Activated T-helper 9 cell treated with anti-CD3 and anti-CD28 coated beads, Interleukin-2, amount 50 U/mL, for 16 hours (primary cell): ENCODE data around the gene ZNF646.

Source experiments
- DNase-seq: peaks from one replicate; pipeline ENCODE4 v3.0.0-alpha.2; 2020; ENCODE audit warnings: low read depth

Gene ZNF646

DNA sequence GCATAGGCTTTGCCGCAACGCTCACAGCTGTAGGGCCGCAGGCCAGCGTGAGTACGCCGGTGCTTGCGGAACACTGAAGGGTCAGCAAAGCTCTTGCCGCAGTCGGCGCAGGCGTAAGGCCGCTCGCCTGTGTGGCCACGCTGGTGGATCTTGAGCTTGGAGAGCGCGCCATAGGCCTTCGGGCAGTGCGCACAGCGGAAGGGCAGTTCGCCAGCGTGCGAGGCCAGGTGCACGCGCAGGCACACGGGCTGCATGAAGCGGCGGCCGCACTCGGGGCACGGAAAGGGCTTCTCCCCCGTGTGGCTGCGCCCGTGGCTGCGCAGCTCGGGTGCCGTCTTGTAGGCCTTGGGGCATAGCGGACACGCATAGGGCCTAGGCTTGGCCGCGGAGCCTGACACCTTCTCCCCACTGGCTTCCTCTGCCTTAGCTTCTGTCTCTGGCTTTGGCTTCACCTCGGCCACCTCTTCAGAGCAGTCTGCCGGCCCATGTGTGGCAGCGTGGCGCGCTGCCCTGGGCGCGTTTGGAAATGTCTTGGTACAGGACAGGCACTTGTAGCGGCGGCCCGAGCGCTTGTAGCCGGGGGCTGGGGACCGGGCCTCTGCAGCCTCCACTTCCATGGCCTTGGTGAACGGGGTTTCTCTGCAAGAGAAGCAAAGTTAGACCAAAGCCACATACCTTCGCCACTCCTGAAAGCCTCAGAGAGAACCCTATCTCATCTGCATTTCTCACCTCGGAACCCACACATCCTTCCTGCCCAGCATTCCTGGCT, 10.2 kb upstream of the ZNF646 start:
- DNase-seq, result no peak

DNA sequence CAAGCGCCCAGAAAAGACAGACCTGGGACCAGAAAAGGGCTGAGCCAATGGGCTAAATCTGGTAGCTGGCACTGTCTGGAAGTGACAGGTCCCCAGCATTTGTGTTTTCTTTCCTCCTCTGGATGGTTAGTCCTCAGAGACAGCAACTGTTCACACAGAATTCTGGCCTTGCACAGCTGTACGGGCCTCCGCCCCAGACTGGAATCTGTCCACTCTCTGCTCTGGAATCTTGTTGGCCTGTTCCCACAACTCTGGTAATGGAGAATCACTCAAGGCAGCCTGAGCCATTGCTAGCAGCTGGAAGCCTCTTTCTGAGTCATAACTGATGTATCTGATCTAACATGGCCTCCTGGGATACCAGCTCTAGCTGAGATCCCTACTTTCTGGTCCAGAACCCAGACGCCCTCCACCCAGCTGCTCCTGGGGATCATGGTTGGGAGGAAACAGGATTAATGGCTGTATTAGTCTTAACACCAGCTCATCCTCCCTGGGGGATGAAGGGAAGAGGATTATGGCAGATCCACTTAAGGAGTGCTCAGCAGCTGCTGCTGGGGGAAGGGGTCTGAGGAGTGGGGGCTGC, 9.2 kb upstream of the ZNF646 start:
- DNase-seq, result no peak

GRCh38 chr16:31067342-31067741, 6.9 kb upstream of the ZNF646 start:
- DNase-seq, result no peak

DNA sequence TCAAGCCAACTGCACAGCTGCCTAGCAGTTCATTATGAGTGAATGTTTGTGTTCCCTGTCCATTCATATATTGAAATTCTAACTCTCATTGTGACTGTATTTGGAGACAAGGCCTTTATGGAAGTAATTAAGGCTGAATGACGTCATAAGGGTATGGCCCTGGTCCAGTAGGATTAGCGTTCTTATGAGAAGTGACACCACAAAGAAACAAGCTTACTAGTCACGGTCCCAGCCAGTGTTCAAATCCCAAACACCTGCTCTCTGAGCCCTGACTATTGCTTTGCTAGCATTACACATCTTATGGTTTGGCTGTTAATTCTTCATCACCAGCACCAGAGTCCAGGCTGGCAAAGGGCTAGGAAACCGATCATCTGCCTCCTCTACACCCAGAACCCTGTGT, 2.4 kb upstream of the ZNF646 start:
- no peak for DNase-seq

- no peak for DNase-seq
Observed at GRCh38 chr16:31072540-31073141, 1.6 kb upstream of the ZNF646 start.

- peak; percentile 80 for DNase-seq
Observed at GRCh38 chr16:31073142-31073969, 866 bp upstream of the ZNF646 start.

DNA sequence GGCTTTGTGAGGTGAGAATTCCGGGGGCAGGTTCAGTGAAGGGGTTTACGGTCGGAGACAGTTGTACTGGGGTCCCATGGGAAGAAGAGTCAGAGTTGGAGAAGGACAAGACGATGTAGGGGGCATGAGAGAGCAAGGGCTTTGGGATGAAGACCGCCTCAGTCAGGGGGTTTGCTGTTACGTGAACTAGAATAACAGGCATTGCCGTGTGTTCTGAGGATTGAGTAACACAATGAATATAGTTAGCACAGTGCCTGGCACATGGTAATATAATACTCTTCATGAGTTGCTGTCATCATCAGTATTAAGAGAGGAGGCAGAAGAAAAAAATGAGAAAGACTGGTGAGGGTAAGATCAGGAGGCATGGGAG, 577 bp downstream of the ZNF646 start:
- DNase-seq, result no peak

DNA sequence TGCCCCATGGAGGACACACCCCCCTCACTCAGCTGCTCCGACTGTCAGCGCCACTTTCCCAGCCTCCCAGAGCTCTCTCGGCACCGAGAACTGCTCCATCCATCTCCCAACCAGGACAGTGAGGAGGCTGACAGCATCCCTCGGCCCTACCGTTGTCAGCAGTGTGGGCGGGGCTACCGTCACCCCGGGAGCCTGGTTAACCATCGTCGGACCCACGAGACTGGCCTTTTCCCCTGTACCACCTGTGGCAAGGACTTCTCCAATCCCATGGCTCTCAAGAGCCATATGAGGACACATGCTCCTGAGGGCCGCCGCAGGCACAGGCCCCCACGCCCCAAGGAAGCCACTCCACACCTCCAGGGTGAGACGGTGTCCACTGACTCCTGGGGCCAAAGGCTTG, 2.1 kb downstream of the ZNF646 start:
- no peak for DNase-seq

- DNase-seq, result no peak
Observed at GRCh38 chr16:31077024-31077423, 2.8 kb downstream of the ZNF646 start.

- no peak for DNase-seq
Observed at GRCh38 chr16:31077592-31078396, 3.6 kb downstream of the ZNF646 start.

GRCh38 chr16:31078597-31079341, 4.5 kb downstream of the ZNF646 start:
- no peak for DNase-seq

DNA sequence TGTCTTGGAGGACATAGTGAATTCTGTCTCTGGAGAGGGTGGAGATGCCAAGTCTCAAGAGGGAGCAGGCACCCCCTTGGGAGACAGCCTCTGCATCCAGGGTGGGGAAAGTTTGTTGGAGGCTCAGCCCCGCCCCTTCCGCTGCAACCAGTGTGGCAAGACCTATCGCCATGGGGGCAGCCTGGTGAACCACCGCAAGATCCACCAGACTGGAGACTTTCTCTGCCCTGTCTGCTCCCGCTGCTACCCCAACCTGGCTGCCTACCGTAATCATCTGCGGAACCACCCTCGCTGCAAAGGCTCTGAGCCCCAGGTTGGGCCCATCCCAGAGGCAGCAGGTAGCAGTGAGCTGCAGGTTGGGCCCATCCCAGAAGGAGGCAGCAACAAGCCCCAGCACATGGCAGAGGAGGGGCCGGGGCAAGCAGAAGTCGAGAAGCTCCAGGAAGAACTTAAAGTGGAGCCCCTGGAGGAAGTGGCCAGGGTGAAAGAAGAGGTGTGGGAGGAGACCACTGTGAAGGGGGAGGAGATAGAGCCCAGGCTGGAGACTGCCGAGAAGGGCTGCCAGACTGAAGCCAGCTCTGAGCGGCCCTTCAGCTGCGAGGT, 5.2 kb downstream of the ZNF646 start:
- no peak for DNase-seq

- no peak for DNase-seq
Observed at GRCh38 chr16:31080035-31080629, 5.9 kb downstream of the ZNF646 start.

DNA sequence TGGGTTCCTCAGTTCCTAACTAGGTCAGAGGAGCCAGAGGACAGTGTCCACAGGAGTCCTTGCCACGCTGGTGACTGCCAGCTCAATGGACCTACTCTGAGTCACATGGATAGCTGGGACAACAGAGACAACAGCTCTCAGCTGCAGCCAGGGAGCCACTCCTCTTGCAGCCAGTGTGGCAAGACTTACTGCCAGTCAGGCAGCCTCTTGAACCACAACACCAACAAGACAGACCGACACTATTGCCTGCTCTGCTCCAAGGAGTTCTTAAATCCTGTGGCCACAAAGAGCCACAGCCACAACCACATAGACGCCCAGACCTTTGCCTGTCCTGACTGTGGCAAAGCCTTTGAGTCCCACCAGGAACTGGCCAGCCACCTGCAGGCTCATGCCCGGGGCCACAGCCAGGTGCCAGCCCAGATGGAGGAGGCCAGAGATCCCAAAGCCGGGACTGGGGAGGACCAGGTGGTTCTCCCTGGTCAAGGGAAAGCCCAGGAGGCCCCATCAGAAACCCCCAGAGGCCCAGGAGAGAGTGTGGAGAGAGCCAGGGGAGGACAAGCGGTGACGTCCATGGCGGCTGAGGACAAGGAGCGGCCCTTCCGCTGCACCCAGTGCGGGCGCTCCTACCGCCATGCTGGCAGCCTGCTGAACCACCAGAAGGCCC, 6.7 kb downstream of the ZNF646 start:
- no peak for DNase-seq

- DNase-seq, result no peak
Observed at GRCh38 chr16:31081428-31082351, 7.5 kb downstream of the ZNF646 start.

DNA sequence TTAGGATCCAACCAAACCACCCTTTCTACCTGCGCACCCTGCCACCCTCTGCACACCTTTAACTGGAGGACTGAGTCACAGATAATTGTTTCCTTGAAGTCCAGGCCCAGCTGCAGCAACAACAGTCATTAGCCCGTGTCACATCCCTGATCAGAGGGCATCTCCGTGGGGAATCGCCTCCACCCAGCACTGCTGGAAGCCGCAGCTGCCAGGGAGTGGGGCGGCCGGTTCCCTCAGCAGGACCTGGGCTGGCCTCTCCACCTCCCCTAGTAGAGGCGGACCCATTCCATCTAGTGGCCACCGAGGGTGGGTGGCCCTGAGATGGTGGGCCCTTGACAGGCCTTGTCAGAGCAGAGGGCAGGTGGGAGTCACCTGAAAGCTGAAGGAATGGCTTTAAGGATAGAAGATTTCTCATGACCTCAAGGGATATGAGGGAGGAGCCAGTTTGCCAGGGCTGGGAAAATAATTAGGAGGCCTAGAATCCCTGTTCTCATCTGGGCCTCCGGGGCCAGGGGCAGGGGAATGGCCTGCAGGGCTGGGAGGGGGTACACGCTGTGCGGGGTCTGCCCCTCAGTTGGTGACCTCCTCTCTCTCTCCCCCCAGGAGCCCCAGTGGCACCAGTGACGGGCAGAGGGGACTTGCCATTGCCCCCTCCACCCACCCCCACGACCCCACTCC, 8.3 kb downstream of the ZNF646 start:
- no peak for DNase-seq

- DNase-seq, result no peak
Observed at GRCh38 chr16:31083081-31083480, 8.9 kb downstream of the ZNF646 start.

GRCh38 chr16:31083556-31083955, 9.3 kb downstream of the ZNF646 start:
- DNase-seq, result no peak
